T-cell (primary cell): ENCODE results near the gene PAPSS2. TPM values are rescaled to one million over a fixed set of nuclear protein-coding genes. Genes with fewer than 3 reads are reported as not detected.

Source experiments
- ATAC-seq, 4 experiments: fragments of 200-7000 bp in 3 of 4; fragments of 150-1000 bp in 1 of 4; cut with Tn5 transposase; replicated peaks in 1 of 4; 1 replicate in 3 of 4; 2 replicates in 1 of 4; pipeline ENCODE4 v1.10.0; 2021; ENCODE audit warnings: moderate library complexity in 3 of 4, mild to moderate bottlenecking in 2 of 4, moderate number of reproducible peaks in 1 of 4
- CTCF ChIA-PET, 2 donors: fragments of 300-600 bp; sonication (Branson Sonifier 250); formaldehyde crosslinking; loops; one replicate each; lab custom pipeline; 2022; ENCODE audit warnings: antibody characterized with exemption in 2 of 2; lab: Charles Lee
- POLR2A ChIA-PET, 2 donors: fragments of 300-600 bp; sonication (Branson Sonifier 250); formaldehyde crosslinking; loops; one replicate each; lab custom pipeline; 2022; ENCODE audit warnings: antibody characterized with exemption in 2 of 2; lab: Charles Lee
- DNase-seq, 35 experiments: peaks; one replicate each; pipeline versions ENCODE4 v3.0.0 to v3.0.0-alpha.2; 2013 to 2023
- H3K27ac ChIP-seq: one replicate; pipeline ENCODE4 v1.5.1; 2013; ENCODE audit warnings: low read length
- H3K27me3 ChIP-seq, 2 experiments: replicated peaks in 1 of 2; 1 replicate in 1 of 2; 2 replicates in 1 of 2; pipeline versions ENCODE4 v1.6.1 to v1.7.0; 2013; ENCODE audit warnings: low read length in 1 of 2, mixed read lengths in 1 of 2; ENCODE audit not compliant: control insufficient read depth in 2 of 2, insufficient read depth in 2 of 2; ENCODE audit errors: extremely low read depth in 1 of 2
- H3K36me3 ChIP-seq, 2 donors: 1 replicate in 1 of 2; 2 replicates in 1 of 2; pipeline versions ENCODE4 v1.6.1 to v1.7.0; 2013; ENCODE audit warnings: low read length in 1 of 2; ENCODE audit not compliant: control insufficient read depth in 2 of 2, insufficient read depth in 1 of 2; ENCODE audit errors: extremely low read depth in 1 of 2
- H3K4me1 ChIP-seq, 2 experiments: 1 replicate in 1 of 2; 2 replicates in 1 of 2; pipeline versions ENCODE4 v1.6.1 to v1.7.0; 2013; ENCODE audit warnings: low read length in 2 of 2, mixed read lengths in 1 of 2; ENCODE audit not compliant: insufficient read depth in 2 of 2, control insufficient read depth in 1 of 2; ENCODE audit errors: extremely low read depth in 1 of 2
- H3K4me3 ChIP-seq, 2 donors: 1 replicate in 1 of 2; 2 replicates in 1 of 2; pipeline versions ENCODE4 v1.5.1 to v1.7.0; 2013; ENCODE audit warnings: mild to moderate bottlenecking in 2 of 2, low read length in 1 of 2, moderate library complexity in 1 of 2; ENCODE audit not compliant: control insufficient read depth in 1 of 2; ENCODE audit errors: extremely low read depth in 1 of 2
- H3K9me3 ChIP-seq: 2 replicates; pipeline ENCODE4 v1.7.0; 2013
- H3K27ac Mint-ChIP-seq, 2 donors: one replicate each; pipeline ENCODE4 v1.8.0; 2020 to 2021; ENCODE audit warnings: mild to moderate bottlenecking in 2 of 2, mixed read lengths in 2 of 2
- H3K27me3 Mint-ChIP-seq, 2 donors: one replicate each; pipeline ENCODE4 v1.8.0; 2021 to 2022; ENCODE audit warnings: mixed read lengths in 2 of 2
- H3K36me3 Mint-ChIP-seq: one replicate; pipeline ENCODE4 v1.8.0; 2021; ENCODE audit warnings: mixed read lengths
- H3K4me1 Mint-ChIP-seq, 3 donors: one replicate each; pipeline ENCODE4 v1.8.0; 2020 to 2022; ENCODE audit warnings: mixed read lengths in 3 of 3, mild to moderate bottlenecking in 1 of 3
- H3K4me3 Mint-ChIP-seq, 3 donors: one replicate each; pipeline ENCODE4 v1.8.0; 2020 to 2022; ENCODE audit warnings: mild to moderate bottlenecking in 3 of 3, mixed read lengths in 3 of 3, moderate library complexity in 3 of 3
- H3K9me3 Mint-ChIP-seq, 3 donors: one replicate each; pipeline ENCODE4 v1.8.0; 2020 to 2022; ENCODE audit warnings: mixed read lengths in 3 of 3
- WGBS: methylation state at CpG from one replicate; pipeline ENCODE4 v1.1.5; 2013; ENCODE audit warnings: missing lambda C conversion rate; ENCODE audit not compliant: insufficient coverage; 5-methylcytosine and 5-hydroxymethylcytosine counted together
- total RNA-seq, 35 experiments: library from RNA in 6 of 35; stranded (reverse) in 6 of 35; fragments of 120-200 nt in 1 of 35; gene quantifications; one replicate each; pipeline versions ENCODE4 v1.2.1 to v1.2.4 and lab custom pipeline; 2013 to 2026

The PAPSS2 gene
- total RNA-seq, 5 donors from 2014 or later (not counting 1 experiment from before 2014, with no cell fraction given), result 0.35 to 1.8 (median 0.61) TPM; not detected in 2

DNA sequence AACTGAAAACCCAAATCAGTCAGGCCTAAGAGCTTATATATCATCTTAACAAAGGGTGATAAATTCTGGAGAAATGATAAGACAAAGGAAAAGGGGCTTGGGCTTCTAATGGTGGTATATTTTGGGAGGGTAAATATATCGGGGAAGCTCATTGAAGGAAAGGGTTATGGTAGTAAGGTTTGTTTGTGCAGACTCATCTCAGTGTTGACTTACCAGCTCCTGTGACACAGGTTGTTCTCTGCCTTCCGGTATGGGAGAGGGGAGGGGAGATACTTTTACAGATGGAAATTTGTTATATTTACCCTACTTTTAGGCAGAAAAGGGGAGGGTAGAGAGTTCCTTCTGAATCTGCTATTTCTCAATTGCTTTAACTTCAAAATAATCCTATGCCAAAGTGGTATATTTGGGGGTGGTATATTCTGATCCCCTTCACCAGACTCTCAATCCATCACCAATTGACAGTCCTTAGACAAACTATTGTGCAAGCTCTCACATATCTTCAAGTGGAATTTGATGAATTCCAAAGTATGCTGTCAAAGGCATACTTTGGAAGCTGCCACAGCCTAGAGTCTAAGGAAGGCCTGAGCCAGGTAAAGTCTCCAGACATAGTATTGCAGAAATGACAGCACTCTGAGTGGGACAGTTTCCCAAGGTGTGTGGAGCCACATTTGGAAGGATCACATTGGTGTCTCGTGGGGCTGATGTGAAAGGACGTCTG is 13.3 kb upstream of the PAPSS2 start:
- DNase-seq, result no peak
- ATAC-seq, result no peak
- CTCF ChIA-PET, result no interaction called here
- H3K9me3 Mint-ChIP-seq, result no peaks in the 10 kb centered on the region
- peaks cover 3 to 5% of the 10 kb centered on the region in 2 donors for H3K27me3 Mint-ChIP-seq
- Histone ChIP-seq H3K27ac (no peak overlapping the region), H3K4me1 (no peaks in the 10 kb centered on the region), H3K4me3 (no peak overlapping the region), H3K9me3 (no peaks in the 10 kb centered on the region), H3K36me3 (no peaks in the 10 kb centered on the region), H3K27me3 (no peaks in the 10 kb centered on the region)
- no peaks in the 10 kb centered on the region for H3K4me1 Mint-ChIP-seq
- no peak overlapping the region for H3K27ac Mint-ChIP-seq
- WGBS, result 20% methylated on average over 1 of the region's 4 CpGs
- no peaks in the 10 kb centered on the region for H3K36me3 Mint-ChIP-seq
- no peak overlapping the region for H3K4me3 Mint-ChIP-seq
- POLR2A ChIA-PET, result interaction anchor here in 1 of 2 donors (0.9 kb wide), 1 partner anchor 19 kb away, joined by 3 read pairs; no protein-coding TSS in a partner anchor

DNA sequence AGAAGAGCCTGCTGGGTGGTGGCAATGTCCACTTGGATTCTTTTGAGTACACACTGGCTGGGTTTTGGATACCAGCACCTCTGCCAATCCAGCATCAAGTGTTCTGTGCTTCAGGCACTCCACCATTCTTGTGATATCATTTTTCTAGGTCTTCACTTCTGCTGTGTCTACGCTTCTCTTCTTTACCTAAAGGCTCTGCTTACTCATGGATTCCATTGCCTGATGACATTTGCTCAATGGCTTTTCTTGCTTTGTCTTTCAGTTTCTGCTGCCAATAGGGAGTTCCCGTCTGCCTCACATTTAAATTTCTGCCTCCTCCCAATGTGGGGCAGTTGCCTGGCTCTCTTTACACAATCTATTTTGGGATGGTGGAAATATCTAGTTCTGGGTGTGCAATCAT is 12.7 kb upstream of the PAPSS2 start:
- Histone ChIP-seq H3K9me3 (no peaks in the 10 kb centered on the region), H3K4me1 (no peaks in the 10 kb centered on the region), H3K27ac (no peak overlapping the region), H3K4me3 (no peak overlapping the region), H3K36me3 (no peaks in the 10 kb centered on the region), H3K27me3 (no peaks in the 10 kb centered on the region)
- Mint-ChIP-seq H3K27ac (no peak overlapping the region), H3K27me3 (peaks cover 9 to 11% of the 10 kb centered on the region in 2 donors), H3K4me3 (no peak overlapping the region), H3K9me3 (no peaks in the 10 kb centered on the region), H3K36me3 (no peaks in the 10 kb centered on the region), H3K4me1 (no peaks in the 10 kb centered on the region)
- no peak for DNase-seq
- ChIA-PET POLR2A (no interaction called here), CTCF (no interaction called here)
- 50% methylated on average over 1 of the region's 2 CpGs for WGBS
- no peak for ATAC-seq

DNA sequence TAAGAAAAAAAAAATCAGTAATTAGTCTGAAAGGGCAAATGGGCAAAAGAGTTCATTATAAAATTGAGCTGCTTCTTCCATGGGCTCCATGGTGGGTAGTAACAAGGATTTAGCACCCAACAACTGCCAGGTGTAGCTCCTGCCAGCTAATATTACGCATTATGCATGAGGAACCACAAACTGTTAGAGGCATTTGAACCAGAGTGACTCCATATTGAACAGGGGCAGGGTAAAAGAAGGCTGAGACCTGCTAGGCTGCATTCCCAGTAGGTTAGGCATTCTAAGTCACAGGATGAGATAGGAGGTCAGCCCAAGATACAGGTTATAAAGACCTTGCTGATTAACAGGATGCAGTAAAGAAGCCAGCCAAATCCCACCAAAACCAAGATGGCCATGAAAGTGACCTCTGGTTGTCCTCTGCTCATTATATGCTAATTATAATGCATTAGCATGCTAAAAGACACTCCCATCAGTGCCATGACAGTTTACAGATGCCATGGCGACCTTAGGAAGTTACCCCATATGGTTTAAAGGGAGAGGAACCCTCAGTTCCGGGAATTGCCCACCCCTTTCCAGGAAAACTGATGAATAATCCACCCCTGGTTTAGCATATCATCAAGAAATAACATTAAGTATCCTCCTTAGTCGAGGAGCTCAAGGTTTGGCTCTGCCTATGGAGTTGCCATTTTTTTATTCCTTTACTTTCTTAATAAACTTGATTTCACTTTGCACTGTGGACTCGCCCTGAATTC is 8.7 kb upstream of the PAPSS2 start:
- ChIA-PET CTCF (interaction anchor here in 1 of 2 donors (1.0 kb wide), 1 partner anchor 18 kb away, joined by 3 read pairs; no protein-coding TSS in a partner anchor), POLR2A (no interaction called here)
- H3K36me3 ChIP-seq, result no peaks in the 10 kb centered on the region
- Mint-ChIP-seq H3K9me3 (no peaks in the 10 kb centered on the region), H3K4me3 (no peak overlapping the region), H3K4me1 (no peaks in the 10 kb centered on the region), H3K36me3 (no peaks in the 10 kb centered on the region), H3K27ac (no peak overlapping the region), H3K27me3 (peaks cover 19 to 20% of the 10 kb centered on the region in 2 donors)
- no peak overlapping the region for H3K27ac ChIP-seq
- DNase-seq (no peak), ATAC-seq (no peak)
- no peaks in the 10 kb centered on the region for H3K4me1 ChIP-seq
- WGBS, result 17% methylated on average over 1 of the region's 5 CpGs
- no peak overlapping the region for H3K4me3 ChIP-seq
- no peaks in the 10 kb centered on the region for H3K27me3 ChIP-seq
- no peaks in the 10 kb centered on the region for H3K9me3 ChIP-seq

DNA sequence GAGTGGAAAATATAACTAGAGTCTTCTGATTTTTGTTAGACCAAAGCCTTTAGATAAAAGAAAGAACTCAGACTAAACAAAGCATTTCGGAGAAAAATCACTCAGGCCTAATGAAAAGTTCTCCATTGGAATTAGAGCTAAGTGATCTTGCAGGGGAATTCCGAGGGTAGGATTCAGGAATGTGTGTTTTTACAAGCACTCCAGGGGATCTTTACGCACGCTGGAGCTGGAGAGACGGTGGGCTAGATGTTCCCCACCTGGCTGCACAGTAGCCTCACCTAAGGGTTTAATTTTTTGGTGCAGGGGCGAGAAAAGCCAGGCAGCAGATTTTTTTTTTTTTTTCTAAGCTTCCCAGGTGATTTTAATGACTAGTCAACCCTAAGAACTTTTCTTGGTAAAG is 7.9 kb upstream of the PAPSS2 start:
- H3K4me3 Mint-ChIP-seq, result no peak overlapping the region
- Histone ChIP-seq H3K4me3 (no peak overlapping the region), H3K27me3 (no peaks in the 10 kb centered on the region), H3K27ac (no peak overlapping the region), H3K4me1 (no peaks in the 10 kb centered on the region), H3K9me3 (no peaks in the 10 kb centered on the region), H3K36me3 (no peaks in the 10 kb centered on the region)
- no peak overlapping the region for H3K27ac Mint-ChIP-seq
- DNase-seq (no peak), ATAC-seq (no peak)
- H3K9me3 Mint-ChIP-seq, result no peaks in the 10 kb centered on the region
- peaks cover 21 to 27% of the 10 kb centered on the region in 2 donors for H3K27me3 Mint-ChIP-seq
- ChIA-PET POLR2A (interaction anchor here (0.6 kb wide), 2 partner anchors 21 to 1028 kb away, joined by 3 read pairs; no protein-coding TSS in a partner anchor), CTCF (interaction anchor here in 1 of 2 donors (0.6 to 1.0 kb wide), 2 partner anchors 17 to 1650 kb away, joined by 3 to 4 read pairs; partner anchors contain the start of gene IFIT2)
- H3K36me3 Mint-ChIP-seq, result no peaks in the 10 kb centered on the region
- H3K4me1 Mint-ChIP-seq, result no peaks in the 10 kb centered on the region
- WGBS, result 86% methylated on average over 4 of the region's 6 CpGs

DNA sequence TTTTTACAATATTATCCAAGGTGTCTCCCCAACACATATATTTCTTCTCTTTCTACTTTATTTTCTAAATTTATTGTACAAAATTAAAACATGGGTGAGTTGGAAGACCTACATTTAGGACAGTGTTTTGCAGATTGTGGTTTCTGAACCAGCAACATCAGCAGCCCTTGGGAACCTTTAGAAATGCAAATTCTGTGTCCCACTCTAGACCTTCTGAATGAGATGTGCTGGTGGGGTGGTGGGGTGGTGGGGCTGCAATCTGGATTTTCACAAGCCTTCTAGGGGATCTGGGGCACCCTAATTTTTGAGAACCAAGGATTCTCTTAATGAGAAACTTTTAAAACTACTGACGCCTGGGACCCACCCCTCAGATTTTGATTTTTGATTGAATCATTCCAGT is 7.4 kb upstream of the PAPSS2 start:
- Mint-ChIP-seq H3K9me3 (no peaks in the 10 kb centered on the region), H3K27ac (no peak overlapping the region), H3K27me3 (peaks cover 21 to 30% of the 10 kb centered on the region in 2 donors), H3K36me3 (no peaks in the 10 kb centered on the region), H3K4me3 (no peak overlapping the region), H3K4me1 (no peaks in the 10 kb centered on the region)
- Histone ChIP-seq H3K4me1 (no peaks in the 10 kb centered on the region), H3K27me3 (no peaks in the 10 kb centered on the region), H3K4me3 (no peak overlapping the region), H3K36me3 (no peaks in the 10 kb centered on the region), H3K27ac (no peak overlapping the region), H3K9me3 (no peaks in the 10 kb centered on the region)
- no peak for DNase-seq
- 50% methylated on average over 1 of the region's 1 CpG for WGBS
- ChIA-PET POLR2A (interaction anchor here (0.6 kb wide), 2 partner anchors 20 to 1028 kb away, joined by 3 read pairs; no protein-coding TSS in a partner anchor), CTCF (interaction anchor here in 1 of 2 donors (0.6 kb wide), 1 partner anchor 1650 kb away, joined by 4 read pairs; the partner anchor contains the start of gene IFIT2)
- ATAC-seq, result no peak

DNA sequence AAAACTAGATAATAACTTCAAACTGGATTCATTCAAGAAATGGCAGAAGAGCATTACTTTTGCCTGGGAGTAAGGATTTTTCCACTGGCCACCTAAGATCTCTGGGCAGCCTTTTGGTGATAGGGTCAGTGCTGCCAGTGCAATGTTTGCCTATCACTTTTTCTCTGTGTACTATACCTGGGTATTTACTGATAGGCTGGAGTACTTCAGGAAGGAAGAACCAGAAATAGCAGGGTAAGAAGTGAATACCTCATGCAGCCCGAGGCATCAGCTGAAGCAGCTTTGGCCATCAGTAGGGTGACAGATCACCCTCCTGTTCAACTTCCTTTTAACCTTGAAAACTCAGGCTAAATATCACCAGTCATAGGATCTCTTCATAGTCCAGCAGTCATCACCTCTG is 5.5 kb upstream of the PAPSS2 start:
- H3K36me3 Mint-ChIP-seq, result no peaks in the 10 kb centered on the region
- no peak overlapping the region for H3K27ac Mint-ChIP-seq
- Histone ChIP-seq H3K27ac (no peak overlapping the region), H3K4me3 (no peak overlapping the region), H3K9me3 (no peaks in the 10 kb centered on the region), H3K36me3 (no peaks in the 10 kb centered on the region), H3K27me3 (peaks cover 0 to 6% of the 10 kb centered on the region in 2 experiments), H3K4me1 (no peaks in the 10 kb centered on the region)
- peaks cover 33 to 35% of the 10 kb centered on the region in 2 donors for H3K27me3 Mint-ChIP-seq
- H3K9me3 Mint-ChIP-seq, result no peaks in the 10 kb centered on the region
- CTCF ChIA-PET, result no interaction called here
- POLR2A ChIA-PET, result no interaction called here
- ATAC-seq, result no peak
- H3K4me3 Mint-ChIP-seq, result no peak overlapping the region
- peaks cover 2 to 4% (median 3%) of the 10 kb centered on the region in 3 donors for H3K4me1 Mint-ChIP-seq
- WGBS, result no CpG with 5 or more reads among the region's 1 CpG
- no peak for DNase-seq
